Esophagus (tissue), 2 donors: ENCODE results near the gene SLC15A5. TPM values are rescaled to one million over a fixed set of nuclear protein-coding genes. Genes with fewer than 3 reads are reported as not detected.

Experiments
- H3K27ac ChIP-seq, 2 donors: one replicate each; pipeline ENCODE4 v1.5.1; 2013; ENCODE audit warnings: low read depth in 2 of 2, mild to moderate bottlenecking in 2 of 2, inconsistent platforms in 1 of 2, low read length in 1 of 2, moderate library complexity in 1 of 2
- H3K27me3 ChIP-seq, 2 donors: one replicate each; pipeline ENCODE4 v1.6.1; 2013; ENCODE audit warnings: low read length in 2 of 2, control low read depth in 1 of 2, mild to moderate bottlenecking in 1 of 2; ENCODE audit not compliant: insufficient read depth in 2 of 2, control insufficient read depth in 1 of 2
- H3K36me3 ChIP-seq, 2 donors: one replicate each; pipeline ENCODE4 v1.6.1; 2013; ENCODE audit warnings: low read length in 1 of 2; ENCODE audit not compliant: control insufficient read depth in 2 of 2, insufficient read depth in 2 of 2
- H3K4me1 ChIP-seq, 2 donors: one replicate each; pipeline ENCODE4 v1.6.1; 2013; ENCODE audit warnings: low read length in 1 of 2; ENCODE audit not compliant: control insufficient read depth in 2 of 2, insufficient read depth in 2 of 2
- H3K4me3 ChIP-seq, 2 donors: one replicate each; pipeline ENCODE4 v1.5.1; 2013; ENCODE audit warnings: low read length in 2 of 2, mild to moderate bottlenecking in 2 of 2, low read depth in 1 of 2, moderate library complexity in 1 of 2
- H3K9me3 ChIP-seq, 2 donors: one replicate each; pipeline ENCODE4 v1.6.1; 2013; ENCODE audit warnings: mild to moderate bottlenecking in 2 of 2, low read depth in 1 of 2, low read length in 1 of 2, moderate library complexity in 1 of 2; ENCODE audit not compliant: control insufficient read depth in 2 of 2, insufficient read depth in 1 of 2
- WGBS, 2 donors: extraction: QIAGEN DNeasy Blood & Tissue Kit; methylation state at CpG; one replicate each; pipeline ENCODE4 v1.1.7; 2013; 5-methylcytosine and 5-hydroxymethylcytosine counted together
- polyA plus RNA-seq, 2 donors: library from polyadenylated mRNA; stranded (reverse); fragments of 200-250 nt; gene quantifications; one replicate each; pipeline ENCODE4 v1.2.3, GENCODE V29; 2013
- donor health status: healthy with polysubstance abuse.
- donor health status: Bipolar disorder and iron deficiency.

Gene SLC15A5
- polyA plus RNA-seq, 2 donors, result not detected

GRCh38 chr12:16150276-16150675 is 127.2 kb downstream of the SLC15A5 start:
- H3K27me3 ChIP-seq, result no peaks in the 10 kb centered on the region
- H3K36me3 ChIP-seq, result no peaks in the 10 kb centered on the region
- H3K4me3 ChIP-seq, result no peak overlapping the region
- WGBS, 2 donors, result 33 to 37% methylated on average over 2 of the region's 2 CpGs
- H3K9me3 ChIP-seq, result no peaks in the 10 kb centered on the region
- H3K4me1 ChIP-seq, result no peaks in the 10 kb centered on the region
- H3K27ac ChIP-seq, result no peak overlapping the region

GRCh38 chr12:16148938-16149337 is 128.5 kb downstream of the SLC15A5 start:
- Histone ChIP-seq H3K36me3 (no peaks in the 10 kb centered on the region), H3K9me3 (no peaks in the 10 kb centered on the region), H3K27me3 (no peaks in the 10 kb centered on the region), H3K27ac (no peak overlapping the region), H3K4me1 (no peaks in the 10 kb centered on the region), H3K4me3 (no peak overlapping the region)
- 93% methylated on average over 3 of the region's 3 CpGs for WGBS, 2 donors

Other genes starting within 250 kb of the SLC15A5 start
- gene MGST1, start 70.0 kb upstream of the SLC15A5 start, polyA plus RNA-seq, result 100 to 1,000 TPM in 1 of 2 donors, 10 to 100 TPM in 1; 69.9 to 139 TPM